Left hindlimb (tissue), 1 donor: Measurements from ENCODE around the gene TBC1D30.
"Not testable (repeated sequence)": the region's sequence is repeated elsewhere in the genome, so short reads cannot be mapped to it uniquely, and the experiment has no call there.

Experiments
- DNase-seq: peaks from one replicate; pipeline ENCODE4 v3.0.0-alpha.2; 2018

TBC1D30 gene

GRCh38 chr12:64824500-64825142, at the start of gene TBC1D30:
Gene TBC1D30, plus strand, starts transcription at chr12:64824647. Its CDS starts 233 bp downstream, at chr12:64824880.
- DNase-seq, result no peak

- DNase-seq, result not testable (repeated sequence)
These were observed 49.2 kb upstream of the TBC1D30 start for GRCh38 chr12:64775147-64775736.

- no peak for DNase-seq
These were observed 45.0 kb upstream of the TBC1D30 start for GRCh38 chr12:64779354-64779974.

- no peak for DNase-seq
These were observed 44.3 kb upstream of the TBC1D30 start for GRCh38 chr12:64780132-64780530.

GRCh38 chr12:64780531-64781279, 43.7 kb upstream of the TBC1D30 start:
- DNase-seq, result peak; percentile 37

- no peak for DNase-seq
These were observed 42.9 kb upstream of the TBC1D30 start for GRCh38 chr12:64781280-64782190.

GRCh38 chr12:64782191-64782876, 42.1 kb upstream of the TBC1D30 start:
- no peak for DNase-seq

- no peak for DNase-seq
These were observed 38.6 kb upstream of the TBC1D30 start for GRCh38 chr12:64785838-64786237.

GRCh38 chr12:64790166-64790565, 34.3 kb upstream of the TBC1D30 start:
- DNase-seq, result no peak

GRCh38 chr12:64791036-64791435, 33.4 kb upstream of the TBC1D30 start:
- no peak for DNase-seq

GRCh38 chr12:64792128-64792527, 32.3 kb upstream of the TBC1D30 start:
- no peak for DNase-seq

- DNase-seq, result no peak
These were observed 30.8 kb upstream of the TBC1D30 start for GRCh38 chr12:64793610-64794009.

GRCh38 chr12:64794305-64794704, 30.1 kb upstream of the TBC1D30 start:
- DNase-seq, result no peak

- DNase-seq, result no peak
These were observed 28.1 kb upstream of the TBC1D30 start for GRCh38 chr12:64796205-64796845.

- DNase-seq, result no peak
These were observed 27.3 kb upstream of the TBC1D30 start for GRCh38 chr12:64797156-64797555.

GRCh38 chr12:64798165-64798564, 26.3 kb upstream of the TBC1D30 start:
- no peak for DNase-seq

GRCh38 chr12:64800640-64801039, 23.8 kb upstream of the TBC1D30 start:
- no peak for DNase-seq

GRCh38 chr12:64801381-64801780, 23.1 kb upstream of the TBC1D30 start:
- no peak for DNase-seq

GRCh38 chr12:64802180-64802775, 22.2 kb upstream of the TBC1D30 start:
- not testable (repeated sequence) for DNase-seq

GRCh38 chr12:64806173-64806572, 18.3 kb upstream of the TBC1D30 start:
- DNase-seq, result no peak
